ENCODE data around the gene PLB1. TPM values are rescaled to one million over a fixed set of nuclear protein-coding genes. Genes with fewer than 3 reads are reported as not detected.

Gene PLB1
- total and polyA plus RNA-seq, 2 experiments from 2014 or later: 19.2 to 19.7 TPM

DNA sequence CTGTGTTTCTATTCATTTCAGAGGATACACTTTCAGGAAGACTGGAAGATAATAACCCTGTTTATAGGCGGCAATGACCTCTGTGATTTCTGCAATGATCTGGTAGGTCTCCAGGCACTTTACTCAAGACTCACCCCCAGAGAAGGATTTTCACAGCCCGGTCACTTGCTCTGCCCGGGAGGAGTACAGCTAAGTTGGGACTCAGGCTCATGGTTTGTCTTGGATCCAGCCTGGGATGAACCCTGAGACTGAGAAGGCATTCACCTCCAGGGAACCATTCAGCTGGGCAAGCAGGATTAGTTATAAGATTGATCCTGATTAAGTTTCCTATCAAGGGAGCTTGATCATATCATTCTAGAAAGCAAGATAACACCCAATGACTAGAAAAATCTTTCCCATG is 83.7 kb downstream of the PLB1 start:
- H3K4me2 ChIP-seq: no peak overlapping the region
- no peaks in the 10 kb centered on the region for H3K9me3 ChIP-seq (ENCODE audit: low read depth)
- H4K20me1 ChIP-seq (ENCODE audit: insufficient read depth, poor library complexity, severe bottlenecking): no peaks in the 10 kb centered on the region
- no peak overlapping the region for H2AFZ ChIP-seq
- no peaks in the 10 kb centered on the region for H3K36me3 ChIP-seq (replicated peaks; ENCODE audit: insufficient read depth, low read depth)
- TF ChIP-seq EZH2phosphoT487 (IDR thresholded peaks at IDR 0.05; ENCODE audit: low read depth, severe bottlenecking, unreplicated experiment): no peak
- TF ChIP-seq EZH2 (IDR thresholded peaks at IDR 0.05; ENCODE audit: borderline replicate concordance): no peak
- TF ChIP-seq CTCF (IDR thresholded peaks at IDR 0.05; ENCODE audit: poor library complexity): no peak
- no peak overlapping the region for H3K4me3 ChIP-seq
- H3K9me2 ChIP-seq (replicated peaks; ENCODE audit: insufficient read depth): no peaks in the 10 kb centered on the region
- H3K27ac ChIP-seq: no peak overlapping the region
- no peak for DNase-seq (ENCODE audit: low spot score)
- H3K4me1 ChIP-seq (ENCODE audit: insufficient read depth): peaks cover 14% of the 10 kb centered on the region
- WGBS (ENCODE audit: low lambda C conversion rate, missing lambda C conversion rate): 91% methylated on average over 3 of the region's 3 CpGs
- H3K79me2 ChIP-seq: no peaks in the 10 kb centered on the region
- H3K27me3 ChIP-seq: no peaks in the 10 kb centered on the region

DNA sequence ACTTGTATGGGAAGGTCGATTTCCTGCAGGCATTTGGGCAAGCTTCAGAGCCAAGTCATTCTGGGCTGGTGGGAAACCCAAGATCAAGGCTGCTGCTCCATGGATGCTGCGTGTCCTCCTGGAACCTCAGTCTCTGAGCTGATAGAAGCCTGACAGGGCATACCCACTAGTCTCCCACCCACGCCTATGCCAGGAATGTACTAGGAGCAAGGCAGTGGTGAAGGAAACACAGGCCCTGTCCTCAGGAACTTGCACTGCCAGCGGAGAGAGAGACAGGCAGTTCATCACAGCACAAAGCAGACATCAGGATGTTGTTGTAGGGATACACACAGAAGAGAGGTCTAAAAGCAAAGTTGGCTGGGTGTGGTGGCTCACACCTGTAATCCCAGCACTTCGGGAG is 84.2 kb downstream of the PLB1 start:
- Histone ChIP-seq H2AFZ (no peak overlapping the region), H3K4me3 (no peak overlapping the region), H3K4me1 (ENCODE audit: insufficient read depth) (peaks cover 19% of the 10 kb centered on the region), H4K20me1 (ENCODE audit: insufficient read depth, poor library complexity, severe bottlenecking) (no peaks in the 10 kb centered on the region), H3K79me2 (no peaks in the 10 kb centered on the region), H3K27ac (no peak overlapping the region), H3K27me3 (no peaks in the 10 kb centered on the region), H3K4me2 (no peak overlapping the region), H3K9me3 (ENCODE audit: low read depth) (no peaks in the 10 kb centered on the region), H3K9me2 (replicated peaks; ENCODE audit: insufficient read depth) (no peaks in the 10 kb centered on the region), H3K36me3 (replicated peaks; ENCODE audit: insufficient read depth, low read depth) (no peaks in the 10 kb centered on the region)
- TF ChIP-seq EZH2phosphoT487 (IDR thresholded peaks at IDR 0.05; ENCODE audit: low read depth, severe bottlenecking, unreplicated experiment) (no peak), EZH2 (IDR thresholded peaks at IDR 0.05; ENCODE audit: borderline replicate concordance) (no peak), CTCF (IDR thresholded peaks at IDR 0.05; ENCODE audit: poor library complexity) (no peak)
- no peak for DNase-seq (ENCODE audit: low spot score)
- 87% methylated on average over 5 of the region's 5 CpGs for WGBS (ENCODE audit: low lambda C conversion rate, missing lambda C conversion rate)

DNA sequence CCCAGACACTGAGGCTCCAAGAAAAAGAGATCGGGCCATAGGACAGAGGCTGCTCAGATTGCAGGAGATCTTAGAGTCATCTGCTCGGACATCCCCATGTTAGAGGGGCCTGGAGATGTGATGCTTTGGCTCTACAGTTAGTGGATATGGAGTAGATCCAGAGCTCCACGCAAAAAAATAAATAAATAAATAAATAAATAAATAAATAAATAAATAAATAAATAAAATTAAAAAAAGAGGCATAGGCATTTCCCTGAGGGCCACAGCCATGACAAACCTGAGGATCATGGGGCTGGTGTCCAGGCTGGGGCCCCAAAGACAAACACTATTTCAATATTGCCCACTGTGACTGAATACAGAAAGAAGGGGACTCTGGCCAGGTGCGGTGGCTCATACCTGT is 85.5 kb downstream of the PLB1 start:
- Histone ChIP-seq H3K79me2 (no peaks in the 10 kb centered on the region), H3K27ac (no peak overlapping the region), H3K27me3 (no peaks in the 10 kb centered on the region), H4K20me1 (ENCODE audit: insufficient read depth, poor library complexity, severe bottlenecking) (no peaks in the 10 kb centered on the region), H3K36me3 (replicated peaks; ENCODE audit: insufficient read depth, low read depth) (no peaks in the 10 kb centered on the region), H2AFZ (no peak overlapping the region), H3K9me3 (ENCODE audit: low read depth) (no peaks in the 10 kb centered on the region), H3K4me2 (no peak overlapping the region), H3K4me3 (no peak overlapping the region), H3K9me2 (replicated peaks; ENCODE audit: insufficient read depth) (no peaks in the 10 kb centered on the region), H3K4me1 (ENCODE audit: insufficient read depth) (peaks cover 22% of the 10 kb centered on the region)
- TF ChIP-seq EZH2 (IDR thresholded peaks at IDR 0.05; ENCODE audit: borderline replicate concordance) (no peak), CTCF (IDR thresholded peaks at IDR 0.05; ENCODE audit: poor library complexity) (no peak), EZH2phosphoT487 (IDR thresholded peaks at IDR 0.05; ENCODE audit: low read depth, severe bottlenecking, unreplicated experiment) (no peak)
- WGBS (ENCODE audit: low lambda C conversion rate, missing lambda C conversion rate): 98% methylated on average over 4 of the region's 4 CpGs
- DNase-seq (ENCODE audit: low spot score): no peak

- no peaks in the 10 kb centered on the region for H3K27me3 ChIP-seq
- H4K20me1 ChIP-seq (ENCODE audit: insufficient read depth, poor library complexity, severe bottlenecking): no peaks in the 10 kb centered on the region
- 93% methylated on average over 6 of the region's 6 CpGs for WGBS (ENCODE audit: low lambda C conversion rate, missing lambda C conversion rate)
- H3K4me2 ChIP-seq: no peak overlapping the region
- peaks cover 22% of the 10 kb centered on the region for H3K4me1 ChIP-seq (ENCODE audit: insufficient read depth)
- no peaks in the 10 kb centered on the region for H3K9me3 ChIP-seq (ENCODE audit: low read depth)
- no peak overlapping the region for H3K4me3 ChIP-seq
- no peak overlapping the region for H3K27ac ChIP-seq
- no peak overlapping the region for H2AFZ ChIP-seq
- DNase-seq (ENCODE audit: low spot score): no peak
- no peaks in the 10 kb centered on the region for H3K9me2 ChIP-seq (replicated peaks; ENCODE audit: insufficient read depth)
- no peaks in the 10 kb centered on the region for H3K79me2 ChIP-seq
- TF ChIP-seq EZH2 (IDR thresholded peaks at IDR 0.05; ENCODE audit: borderline replicate concordance): no peak
- no peak for TF ChIP-seq EZH2phosphoT487 (IDR thresholded peaks at IDR 0.05; ENCODE audit: low read depth, severe bottlenecking, unreplicated experiment)
- no peaks in the 10 kb centered on the region for H3K36me3 ChIP-seq (replicated peaks; ENCODE audit: insufficient read depth, low read depth)
Observed at GRCh38 chr2:28582152-28582551, 86.3 kb downstream of the PLB1 start.
